ENCODE results near the gene BRAT1. TPM values are rescaled to one million over a fixed set of nuclear protein-coding genes. Genes with fewer than 3 reads are reported as not detected.

BRAT1 gene
- total RNA-seq, 1 experiment from 2014 or later = 50.0 TPM

DNA sequence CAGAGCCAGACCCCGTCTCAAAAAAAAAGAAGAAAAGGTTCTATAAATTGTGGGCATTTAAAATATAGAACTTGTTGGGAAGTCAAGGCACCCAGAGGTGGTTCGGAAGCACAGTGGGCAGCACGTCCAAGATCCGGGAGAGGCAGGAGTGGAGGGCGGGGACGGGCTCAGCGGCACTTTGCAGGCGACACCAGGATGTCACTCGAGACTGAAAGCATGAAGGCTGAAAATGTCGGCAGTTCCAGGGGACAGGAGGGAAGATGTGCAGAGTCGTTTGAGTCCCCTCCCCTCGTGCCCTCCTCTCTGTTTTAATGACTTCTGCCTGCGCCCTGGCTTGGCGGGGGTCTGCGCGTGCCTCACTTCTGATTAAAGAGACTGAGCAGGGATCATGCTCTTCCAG is 34.0 kb upstream of the BRAT1 start (continued):
- TF ChIP-seq, protein P1, sequence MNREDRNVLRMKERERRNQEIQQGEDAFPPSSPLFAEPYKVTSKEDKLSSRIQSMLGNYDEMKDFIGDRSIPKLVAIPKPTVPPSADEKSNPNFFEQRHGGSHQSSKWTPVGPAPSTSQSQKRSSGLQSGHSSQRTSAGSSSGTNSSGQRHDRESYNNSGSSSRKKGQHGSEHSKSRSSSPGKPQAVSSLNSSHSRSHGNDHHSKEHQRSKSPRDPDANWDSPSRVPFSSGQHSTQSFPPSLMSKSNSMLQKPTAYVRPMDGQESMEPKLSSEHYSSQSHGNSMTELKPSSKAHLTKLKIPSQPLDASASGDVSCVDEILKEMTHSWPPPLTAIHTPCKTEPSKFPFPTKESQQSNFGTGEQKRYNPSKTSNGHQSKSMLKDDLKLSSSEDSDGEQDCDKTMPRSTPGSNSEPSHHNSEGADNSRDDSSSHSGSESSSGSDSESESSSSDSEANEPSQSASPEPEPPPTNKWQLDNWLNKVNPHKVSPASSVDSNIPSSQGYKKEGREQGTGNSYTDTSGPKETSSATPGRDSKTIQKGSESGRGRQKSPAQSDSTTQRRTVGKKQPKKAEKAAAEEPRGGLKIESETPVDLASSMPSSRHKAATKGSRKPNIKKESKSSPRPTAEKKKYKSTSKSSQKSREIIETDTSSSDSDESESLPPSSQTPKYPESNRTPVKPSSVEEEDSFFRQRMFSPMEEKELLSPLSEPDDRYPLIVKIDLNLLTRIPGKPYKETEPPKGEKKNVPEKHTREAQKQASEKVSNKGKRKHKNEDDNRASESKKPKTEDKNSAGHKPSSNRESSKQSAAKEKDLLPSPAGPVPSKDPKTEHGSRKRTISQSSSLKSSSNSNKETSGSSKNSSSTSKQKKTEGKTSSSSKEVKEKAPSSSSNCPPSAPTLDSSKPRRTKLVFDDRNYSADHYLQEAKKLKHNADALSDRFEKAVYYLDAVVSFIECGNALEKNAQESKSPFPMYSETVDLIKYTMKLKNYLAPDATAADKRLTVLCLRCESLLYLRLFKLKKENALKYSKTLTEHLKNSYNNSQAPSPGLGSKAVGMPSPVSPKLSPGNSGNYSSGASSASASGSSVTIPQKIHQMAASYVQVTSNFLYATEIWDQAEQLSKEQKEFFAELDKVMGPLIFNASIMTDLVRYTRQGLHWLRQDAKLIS (CRISPR knock-in tag; IDR thresholded peaks at IDR 0.05; ENCODE audit: borderline replicate concordance) = no peak
- TF ChIP-seq TEAD1 (CRISPR knock-in tag; IDR thresholded peaks at IDR 0.05) = no peak
- no peak for TF ChIP-seq MYBL2 (CRISPR knock-in tag; IDR thresholded peaks at IDR 0.05)
- no peak for TF ChIP-seq ZNF671 (CRISPR knock-in tag; IDR thresholded peaks at IDR 0.05)

GRCh38 chr7:2587778-2588177 is 32.5 kb upstream of the BRAT1 start:
- Mint-ChIP-seq H3K9me3 (no peaks in the 10 kb centered on the region), H3K4me1 (peaks cover 14% of the 10 kb centered on the region), H3K27ac (no peak overlapping the region; the same call in 1 of the 2 replicates), H3K4me3 (no peak overlapping the region), H3K27me3 (ENCODE audit: low read depth) (no peaks in the 10 kb centered on the region), H3K36me3 (0 out of 2 replicates have a peak, but pooled peaks cover 3% of the 10 kb centered on the region)
- ATAC-seq (no peak), DNase-seq (ENCODE audit: low spot score) (no peak)
- CTCF ChIA-PET = interaction anchor here (0.6 to 1.4 kb wide), 2 partner anchors 9 to 37 kb away, joined by 3 read pairs; no protein-coding TSS in a partner anchor
- POLR2A ChIA-PET = interaction anchor here (0.6 kb wide), 1 partner anchor 13 kb away, joined by 3 read pairs; no protein-coding TSS in a partner anchor
- no peak for TF ChIP-seq NFATC4 (CRISPR knock-in tag; IDR thresholded peaks at IDR 0.05)
- TF ChIP-seq, protein P2, sequence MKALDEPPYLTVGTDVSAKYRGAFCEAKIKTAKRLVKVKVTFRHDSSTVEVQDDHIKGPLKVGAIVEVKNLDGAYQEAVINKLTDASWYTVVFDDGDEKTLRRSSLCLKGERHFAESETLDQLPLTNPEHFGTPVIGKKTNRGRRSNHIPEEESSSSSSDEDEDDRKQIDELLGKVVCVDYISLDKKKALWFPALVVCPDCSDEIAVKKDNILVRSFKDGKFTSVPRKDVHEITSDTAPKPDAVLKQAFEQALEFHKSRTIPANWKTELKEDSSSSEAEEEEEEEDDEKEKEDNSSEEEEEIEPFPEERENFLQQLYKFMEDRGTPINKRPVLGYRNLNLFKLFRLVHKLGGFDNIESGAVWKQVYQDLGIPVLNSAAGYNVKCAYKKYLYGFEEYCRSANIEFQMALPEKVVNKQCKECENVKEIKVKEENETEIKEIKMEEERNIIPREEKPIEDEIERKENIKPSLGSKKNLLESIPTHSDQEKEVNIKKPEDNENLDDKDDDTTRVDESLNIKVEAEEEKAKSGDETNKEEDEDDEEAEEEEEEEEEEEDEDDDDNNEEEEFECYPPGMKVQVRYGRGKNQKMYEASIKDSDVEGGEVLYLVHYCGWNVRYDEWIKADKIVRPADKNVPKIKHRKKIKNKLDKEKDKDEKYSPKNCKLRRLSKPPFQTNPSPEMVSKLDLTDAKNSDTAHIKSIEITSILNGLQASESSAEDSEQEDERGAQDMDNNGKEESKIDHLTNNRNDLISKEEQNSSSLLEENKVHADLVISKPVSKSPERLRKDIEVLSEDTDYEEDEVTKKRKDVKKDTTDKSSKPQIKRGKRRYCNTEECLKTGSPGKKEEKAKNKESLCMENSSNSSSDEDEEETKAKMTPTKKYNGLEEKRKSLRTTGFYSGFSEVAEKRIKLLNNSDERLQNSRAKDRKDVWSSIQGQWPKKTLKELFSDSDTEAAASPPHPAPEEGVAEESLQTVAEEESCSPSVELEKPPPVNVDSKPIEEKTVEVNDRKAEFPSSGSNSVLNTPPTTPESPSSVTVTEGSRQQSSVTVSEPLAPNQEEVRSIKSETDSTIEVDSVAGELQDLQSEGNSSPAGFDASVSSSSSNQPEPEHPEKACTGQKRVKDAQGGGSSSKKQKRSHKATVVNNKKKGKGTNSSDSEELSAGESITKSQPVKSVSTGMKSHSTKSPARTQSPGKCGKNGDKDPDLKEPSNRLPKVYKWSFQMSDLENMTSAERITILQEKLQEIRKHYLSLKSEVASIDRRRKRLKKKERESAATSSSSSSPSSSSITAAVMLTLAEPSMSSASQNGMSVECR (CRISPR knock-in tag; IDR thresholded peaks at IDR 0.05; ENCODE audit: borderline replicate concordance) = no peak
- TF ChIP-seq ZNF416 (CRISPR knock-in tag; IDR thresholded peaks at IDR 0.05) = no peak
- TF ChIP-seq E2F1 (CRISPR knock-in tag; IDR thresholded peaks at IDR 0.05) = no peak
- TF ChIP-seq GTF2I (CRISPR knock-in tag; conservative IDR thresholded peaks at IDR 0.05) = no peak
- TF ChIP-seq ZBTB21 (CRISPR knock-in tag; IDR thresholded peaks at IDR 0.05; ENCODE audit: borderline replicate concordance) = no peak
- no peak for TF ChIP-seq KAT7 (CRISPR knock-in tag; IDR thresholded peaks at IDR 0.05; ENCODE audit: borderline replicate concordance)
- TF ChIP-seq ZNF532 (CRISPR knock-in tag; IDR thresholded peaks at IDR 0.05; ENCODE audit: borderline replicate concordance) = no peak
- TF ChIP-seq E2F5 (CRISPR knock-in tag; IDR thresholded peaks at IDR 0.05) = no peak
- no peak for TF ChIP-seq ESRRA (CRISPR knock-in tag; IDR thresholded peaks at IDR 0.05; ENCODE audit: borderline replicate concordance)

All from WTC11 (cell line).